Hematopoietic multipotent progenitor cell treated with erythropoietin and hydrocortisone succinate and interleukin-3 and kit ligand, for 6 days (in vitro differentiated cells): ENCODE data around the gene SFMBT1.
A peak's percentile ranks its signal among the peaks of the same experiment; 100 is the strongest.

Experiments used
- DNase-seq: peaks from one replicate; pipeline ENCODE4 v3.0.0-alpha.2; 2015

The SFMBT1 gene

GRCh38 chr3:52880047-52880446 is 165.8 kb downstream of the SFMBT1 start:
- no peak for DNase-seq

GRCh38 chr3:52879581-52879980 is 166.3 kb downstream of the SFMBT1 start:
- no peak for DNase-seq

- no peak for DNase-seq
Measured at GRCh38 chr3:52879090-52879489, 166.8 kb downstream of the SFMBT1 start.

GRCh38 chr3:52877085-52877484 is 168.8 kb downstream of the SFMBT1 start:
- DNase-seq, result no peak

GRCh38 chr3:52874864-52875587 is 170.8 kb downstream of the SFMBT1 start:
- DNase-seq, result no peak

GRCh38 chr3:52874160-52874701 is 171.6 kb downstream of the SFMBT1 start:
- no peak for DNase-seq

GRCh38 chr3:52873433-52874159 is 172.3 kb downstream of the SFMBT1 start:
- DNase-seq, result peak; percentile 27

- no peak for DNase-seq
Measured at GRCh38 chr3:52872245-52872644, 173.6 kb downstream of the SFMBT1 start.

GRCh38 chr3:52871761-52872160 is 174.1 kb downstream of the SFMBT1 start:
- no peak for DNase-seq

- DNase-seq, result no peak
Measured at GRCh38 chr3:52870471-52870870, 175.4 kb downstream of the SFMBT1 start.

- DNase-seq, result no peak
Measured at GRCh38 chr3:52866427-52866826, 179.4 kb downstream of the SFMBT1 start.

GRCh38 chr3:52865994-52866393 is 179.9 kb downstream of the SFMBT1 start:
- no peak for DNase-seq

GRCh38 chr3:52860424-52860768 is 185.5 kb downstream of the SFMBT1 start:
- no peak for DNase-seq

- DNase-seq, result no peak
Measured at GRCh38 chr3:52859686-52860423, 186.0 kb downstream of the SFMBT1 start.

- DNase-seq, result no peak
Measured at GRCh38 chr3:52857864-52858263, 188.0 kb downstream of the SFMBT1 start.

GRCh38 chr3:52857133-52857532 is 188.7 kb downstream of the SFMBT1 start:
- no peak for DNase-seq

GRCh38 chr3:52856666-52857065 is 189.2 kb downstream of the SFMBT1 start:
- no peak for DNase-seq

- no peak for DNase-seq
Measured at GRCh38 chr3:52854013-52854412, 191.9 kb downstream of the SFMBT1 start.
